GM12875 (cell line): ENCODE measurements around the gene LY86.
A peak's percentile ranks its signal among the peaks of the same experiment; 100 is the strongest.

ENCODE experiments used
- H3K4me3 ChIP-seq: one replicate; pipeline ENCODE4 v1.5.1; 2011; ENCODE audit warnings: low read depth, low read length, control low read depth
- TF ChIP-seq, protein P1 (sequence below): IDR thresholded peaks from 2 replicates; pipeline ENCODE4 v1.5.1; 2011; ENCODE audit warnings: low read depth, mild to moderate bottlenecking, control low read depth, inconsistent platforms, low read length, moderate library complexity, borderline replicate concordance; ENCODE audit not compliant: insufficient read depth

LY86 gene

DNA sequence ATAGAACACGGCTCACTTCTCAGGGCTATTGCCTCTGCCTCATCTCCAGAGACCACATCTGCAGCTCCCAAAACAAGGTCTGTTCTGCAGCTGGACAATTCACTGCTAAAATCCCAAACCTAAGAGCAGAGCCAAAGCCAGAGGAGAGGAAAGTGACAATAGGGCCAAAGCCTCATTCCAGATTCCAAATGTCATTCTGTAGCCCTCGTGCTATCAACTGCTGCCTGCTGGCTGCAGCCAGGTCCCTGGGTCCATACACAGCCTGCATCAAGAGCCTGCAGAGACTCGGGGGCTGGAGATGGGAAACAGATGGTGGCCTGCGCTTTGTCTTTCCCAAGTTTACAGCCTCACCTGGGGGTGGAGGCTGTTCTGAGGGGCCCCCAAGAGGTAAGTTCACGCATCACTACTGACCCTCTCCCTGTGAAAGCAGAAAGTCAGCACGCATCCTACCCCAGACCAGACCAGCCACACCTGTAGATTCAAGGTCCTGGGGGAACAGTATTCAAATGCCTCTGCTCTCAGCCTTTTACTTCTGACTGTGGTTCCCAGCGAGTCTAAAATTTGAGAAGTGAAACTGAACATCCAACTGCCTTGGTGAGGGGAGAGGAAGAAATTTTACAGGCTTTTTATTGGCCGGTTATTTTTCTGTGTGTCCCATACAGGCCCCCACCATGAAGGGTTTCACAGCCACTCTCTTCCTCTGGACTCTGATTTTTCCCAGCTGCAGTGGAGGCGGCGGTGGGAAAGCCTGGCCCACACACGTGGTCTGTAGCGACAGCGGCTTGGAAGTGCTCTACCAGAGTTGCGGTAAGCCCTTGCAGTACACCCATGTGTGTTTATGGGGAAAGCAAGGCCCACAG lies at the start of gene LY86:
TSS of gene LY86 (plus strand) at position 657 of the 860 bp plus-strand sequence. CDS start at position 672, 15 bp downstream.
- peak within 1 kb of the TSS; percentile 54 for H3K4me3 ChIP-seq
- TF ChIP-seq, protein P1, sequence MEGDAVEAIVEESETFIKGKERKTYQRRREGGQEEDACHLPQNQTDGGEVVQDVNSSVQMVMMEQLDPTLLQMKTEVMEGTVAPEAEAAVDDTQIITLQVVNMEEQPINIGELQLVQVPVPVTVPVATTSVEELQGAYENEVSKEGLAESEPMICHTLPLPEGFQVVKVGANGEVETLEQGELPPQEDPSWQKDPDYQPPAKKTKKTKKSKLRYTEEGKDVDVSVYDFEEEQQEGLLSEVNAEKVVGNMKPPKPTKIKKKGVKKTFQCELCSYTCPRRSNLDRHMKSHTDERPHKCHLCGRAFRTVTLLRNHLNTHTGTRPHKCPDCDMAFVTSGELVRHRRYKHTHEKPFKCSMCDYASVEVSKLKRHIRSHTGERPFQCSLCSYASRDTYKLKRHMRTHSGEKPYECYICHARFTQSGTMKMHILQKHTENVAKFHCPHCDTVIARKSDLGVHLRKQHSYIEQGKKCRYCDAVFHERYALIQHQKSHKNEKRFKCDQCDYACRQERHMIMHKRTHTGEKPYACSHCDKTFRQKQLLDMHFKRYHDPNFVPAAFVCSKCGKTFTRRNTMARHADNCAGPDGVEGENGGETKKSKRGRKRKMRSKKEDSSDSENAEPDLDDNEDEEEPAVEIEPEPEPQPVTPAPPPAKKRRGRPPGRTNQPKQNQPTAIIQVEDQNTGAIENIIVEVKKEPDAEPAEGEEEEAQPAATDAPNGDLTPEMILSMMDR = no peak

DNA sequence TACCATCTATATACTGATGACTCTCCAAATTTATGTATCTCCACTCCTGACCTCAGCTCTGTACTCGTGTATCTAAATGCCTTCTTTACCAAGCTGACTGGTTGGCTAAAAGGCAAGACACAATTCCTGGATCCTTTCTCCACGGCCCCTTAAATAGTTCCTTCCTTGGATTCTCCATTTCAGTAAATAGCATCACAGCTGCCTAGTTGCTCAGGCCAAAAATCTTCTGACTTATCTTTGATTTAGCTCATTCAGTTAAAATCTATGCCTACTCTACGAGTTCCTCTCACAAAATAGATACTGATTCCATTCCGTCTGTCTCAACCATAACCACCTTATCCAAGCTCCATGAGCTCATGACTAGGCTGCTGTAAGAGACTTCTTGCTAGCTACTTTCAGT lies 49.5 kb upstream of the LY86 start:
- TF ChIP-seq, protein P1 = no peak

DNA sequence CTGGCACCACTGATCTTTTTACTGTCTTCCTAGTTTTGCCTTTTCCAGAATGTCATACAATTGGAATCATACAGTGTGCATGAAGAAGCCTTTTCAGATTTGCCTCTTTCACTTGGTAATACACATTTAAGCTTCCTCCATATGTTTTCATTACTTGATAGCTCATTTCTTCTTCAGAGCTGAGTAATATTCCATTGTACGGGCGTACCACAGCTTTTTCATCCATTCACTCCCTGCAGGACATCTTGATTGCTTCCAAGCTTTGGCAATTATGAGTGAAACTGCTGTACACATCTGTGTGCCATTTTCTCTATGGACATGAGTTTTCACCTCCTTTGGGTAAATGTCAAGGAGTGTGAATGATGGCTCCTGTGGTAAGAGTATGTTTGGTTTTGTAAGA lies 46.2 kb upstream of the LY86 start:
- no peak overlapping the region for H3K4me3 ChIP-seq
- TF ChIP-seq, protein P1 = no peak

More for the DNA sequence above, 49.5 kb upstream of the LY86 start:
- no peak overlapping the region for H3K4me3 ChIP-seq

DNA sequence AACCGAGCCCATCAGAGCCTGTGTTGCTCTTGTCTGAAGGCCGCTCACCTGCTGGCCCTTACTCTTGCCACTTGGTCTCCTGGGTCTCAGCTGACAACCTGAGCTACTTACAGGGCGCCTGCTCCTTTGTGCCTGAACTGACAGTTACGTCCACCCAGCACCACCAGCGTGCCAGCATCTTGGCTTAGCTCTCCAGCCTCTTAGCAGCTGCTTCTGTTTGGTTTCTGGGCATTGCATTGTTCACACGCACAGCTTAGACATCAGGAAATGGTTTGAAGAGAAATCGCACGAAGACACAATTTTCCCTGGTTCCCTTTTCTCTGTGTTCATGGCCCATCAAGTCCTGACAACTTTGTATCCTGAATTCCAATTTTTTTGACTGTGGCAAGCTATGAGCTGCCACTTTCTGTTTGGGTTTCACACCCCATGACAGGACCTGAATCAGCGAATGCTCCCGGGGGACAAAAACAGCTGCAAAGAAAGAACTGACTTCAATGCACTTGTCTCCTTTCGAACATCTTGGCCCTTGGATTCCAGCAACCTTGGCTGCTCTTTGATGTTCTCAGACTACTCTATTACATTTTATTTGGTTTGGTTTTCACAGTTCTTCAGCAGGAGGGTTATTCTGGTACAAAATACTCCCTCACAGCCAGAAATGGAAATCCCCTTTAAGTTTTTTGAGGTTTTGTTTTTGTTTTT lies 45.2 kb upstream of the LY86 start:
- TF ChIP-seq, protein P1 = no peak
- H3K4me3 ChIP-seq = no peak overlapping the region

DNA sequence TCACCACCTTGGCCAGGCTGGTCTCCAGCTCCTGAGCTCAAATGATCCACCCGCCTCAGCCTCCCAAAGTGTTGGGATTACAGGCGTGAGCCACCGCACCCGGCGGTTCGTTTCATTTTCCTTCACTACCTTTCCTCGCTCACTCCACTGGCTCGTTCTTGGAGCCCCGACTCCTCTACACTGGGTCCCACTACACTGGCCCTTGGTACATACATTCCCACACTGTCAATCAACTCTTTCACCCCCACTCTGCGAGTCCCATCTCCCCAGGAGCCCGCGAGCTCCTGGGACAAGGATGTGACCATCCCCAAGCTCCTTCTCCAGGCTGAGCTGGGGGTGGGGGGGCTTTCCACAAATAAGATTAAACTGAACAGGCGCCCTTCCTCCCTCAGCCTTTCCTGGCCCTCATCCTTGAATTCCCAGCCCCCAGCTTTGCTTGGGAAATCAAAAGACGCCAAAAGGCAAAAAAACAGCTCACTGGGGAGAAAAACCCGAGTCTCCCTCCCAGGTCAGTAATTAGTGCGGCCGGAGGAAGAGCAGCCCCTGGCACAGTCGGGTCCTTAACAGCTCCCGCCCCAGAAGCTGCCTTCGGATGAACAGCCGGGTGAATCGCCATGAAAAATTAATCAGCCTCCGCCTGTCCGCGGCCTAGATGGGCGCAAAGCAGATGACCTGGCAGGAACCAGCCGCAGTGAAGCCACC lies 42.8 kb upstream of the LY86 start:
- peak overlapping the region; percentile 45 for H3K4me3 ChIP-seq
- TF ChIP-seq, protein P1 = no peak

DNA sequence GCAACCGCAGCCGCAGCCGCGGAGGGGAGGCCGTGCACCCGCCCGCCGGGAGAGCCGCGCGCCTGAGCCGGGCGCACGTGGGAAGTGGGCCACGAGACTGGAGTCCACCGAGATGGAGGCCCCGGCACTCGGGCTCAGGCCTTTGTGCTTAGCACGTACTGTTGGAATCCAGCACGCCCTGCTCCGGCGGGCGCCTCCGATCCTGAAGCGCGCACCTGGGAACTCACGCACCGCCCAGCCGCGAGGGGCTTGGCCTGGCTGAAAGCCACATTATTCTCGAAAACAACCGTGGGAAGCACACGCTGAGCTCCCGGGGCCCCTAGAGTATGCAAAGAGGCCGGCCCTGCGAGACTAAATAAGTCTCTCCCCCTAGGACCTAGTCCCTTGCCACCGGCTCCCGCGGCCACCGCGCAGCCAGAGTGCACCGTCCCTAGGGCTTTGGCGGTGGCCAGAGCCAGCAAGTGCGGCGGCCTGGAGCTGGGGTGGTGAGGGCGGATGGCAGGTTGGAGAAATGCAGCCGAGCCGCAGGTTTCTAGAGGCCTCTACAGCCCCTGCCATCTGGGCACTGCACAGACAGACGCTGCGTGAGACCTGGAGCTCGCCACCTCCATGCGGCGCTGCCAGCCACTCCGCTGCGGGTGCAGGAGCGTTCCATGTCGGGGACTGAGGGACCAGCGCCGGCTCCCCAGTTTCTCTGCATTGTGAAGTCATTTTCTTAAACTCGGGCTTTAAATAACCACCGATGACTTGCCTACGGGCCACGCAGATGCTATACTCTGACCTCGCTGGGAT lies 42.0 kb upstream of the LY86 start:
- TF ChIP-seq, protein P1 = no peak
- peak overlapping the region; percentile 45 for H3K4me3 ChIP-seq
